ENCODE results near the gene SBK2. TPM values are rescaled to one million over a fixed set of nuclear protein-coding genes. Genes with fewer than 3 reads are reported as not detected.
"Not testable (repeated sequence)": the region's sequence is repeated elsewhere in the genome, so short reads cannot be mapped to it uniquely, and the experiment has no call there.

SBK2 gene
- total and polyA plus RNA-seq, 2 experiments from 2014 or later = 5.3 to 6.8 TPM

DNA sequence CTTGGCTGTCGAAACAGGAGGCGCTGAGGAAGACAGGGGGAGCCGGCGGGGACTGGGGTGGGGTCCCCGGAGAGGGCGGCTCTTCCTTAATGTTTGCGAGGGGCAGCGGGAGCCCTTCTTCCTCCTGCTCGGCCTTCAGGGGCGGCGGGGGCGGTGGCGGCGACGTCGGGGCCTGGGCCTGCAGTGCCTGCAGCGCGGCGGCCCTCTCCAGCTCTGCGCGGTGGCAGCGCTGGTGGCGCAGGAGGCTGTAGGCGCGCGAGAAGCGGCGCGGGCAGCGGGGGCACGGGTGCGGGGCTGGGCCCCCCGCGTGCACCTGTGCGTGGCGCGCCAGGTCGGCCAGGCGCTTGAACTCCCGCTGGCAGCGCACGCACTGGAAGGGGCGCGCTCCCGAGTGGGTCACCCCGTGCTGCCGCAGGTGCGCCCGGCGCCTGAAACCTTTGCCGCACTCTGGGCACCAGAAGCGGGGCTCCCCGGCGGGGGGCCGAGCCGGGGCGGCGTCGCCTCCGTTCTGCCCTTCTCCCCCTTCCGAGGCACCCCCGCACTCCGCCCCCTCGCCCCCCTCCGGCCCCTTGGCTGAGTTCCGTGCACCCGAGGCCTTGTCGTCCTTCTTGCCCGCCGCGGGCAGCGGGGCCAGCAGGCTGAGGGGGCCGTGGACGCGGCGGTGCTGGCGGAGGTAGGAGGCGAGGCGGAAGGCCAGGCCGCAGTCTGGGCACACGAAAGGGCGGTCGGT lies 41.3 kb upstream of the SBK2 start:
- TF ChIP-seq, protein P1, sequence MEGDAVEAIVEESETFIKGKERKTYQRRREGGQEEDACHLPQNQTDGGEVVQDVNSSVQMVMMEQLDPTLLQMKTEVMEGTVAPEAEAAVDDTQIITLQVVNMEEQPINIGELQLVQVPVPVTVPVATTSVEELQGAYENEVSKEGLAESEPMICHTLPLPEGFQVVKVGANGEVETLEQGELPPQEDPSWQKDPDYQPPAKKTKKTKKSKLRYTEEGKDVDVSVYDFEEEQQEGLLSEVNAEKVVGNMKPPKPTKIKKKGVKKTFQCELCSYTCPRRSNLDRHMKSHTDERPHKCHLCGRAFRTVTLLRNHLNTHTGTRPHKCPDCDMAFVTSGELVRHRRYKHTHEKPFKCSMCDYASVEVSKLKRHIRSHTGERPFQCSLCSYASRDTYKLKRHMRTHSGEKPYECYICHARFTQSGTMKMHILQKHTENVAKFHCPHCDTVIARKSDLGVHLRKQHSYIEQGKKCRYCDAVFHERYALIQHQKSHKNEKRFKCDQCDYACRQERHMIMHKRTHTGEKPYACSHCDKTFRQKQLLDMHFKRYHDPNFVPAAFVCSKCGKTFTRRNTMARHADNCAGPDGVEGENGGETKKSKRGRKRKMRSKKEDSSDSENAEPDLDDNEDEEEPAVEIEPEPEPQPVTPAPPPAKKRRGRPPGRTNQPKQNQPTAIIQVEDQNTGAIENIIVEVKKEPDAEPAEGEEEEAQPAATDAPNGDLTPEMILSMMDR (IDR thresholded peaks at IDR 0.05; ENCODE audit: low read depth, low read length) = no peak
- Histone ChIP-seq H3K36me3 (peaks cover 8% of the 10 kb centered on the region), H3K27me3 (no peaks in the 10 kb centered on the region), H3K9me3 (ENCODE audit: low read depth) (no peaks in the 10 kb centered on the region), H3K4me3 (no peak overlapping the region), H3K4me1 (ENCODE audit: low read depth) (no peaks in the 10 kb centered on the region), H3K27ac (no peak overlapping the region)
- DNase-seq (ENCODE audit: low read depth in 1 of 2, low spot score in 1 of 2) = no peak

DNA sequence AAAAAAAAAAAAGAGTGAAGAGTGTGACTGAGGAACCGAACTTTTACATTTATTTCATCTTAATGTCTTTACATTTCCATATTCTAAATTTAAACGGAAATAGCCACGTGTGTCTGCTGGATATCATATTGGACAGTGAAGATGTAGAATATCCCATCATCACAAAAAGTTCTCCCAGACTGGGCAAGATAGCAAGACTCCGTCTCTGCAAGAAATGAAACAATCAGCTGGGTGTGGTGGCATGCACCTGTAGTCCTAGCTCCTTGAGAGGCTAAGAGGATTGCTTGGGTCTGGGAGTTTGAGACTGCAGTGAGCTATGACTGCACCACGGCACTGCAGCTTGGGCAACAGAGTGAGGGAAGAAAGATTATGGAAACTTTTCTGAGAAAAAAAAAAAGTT lies 39.8 kb upstream of the SBK2 start:
- Histone ChIP-seq H3K27me3 (no peaks in the 10 kb centered on the region), H3K4me1 (ENCODE audit: low read depth) (no peaks in the 10 kb centered on the region), H3K4me3 (no peak overlapping the region), H3K9me3 (ENCODE audit: low read depth) (no peaks in the 10 kb centered on the region), H3K27ac (no peak overlapping the region), H3K36me3 (peaks cover 8% of the 10 kb centered on the region)
- DNase-seq (ENCODE audit: low read depth in 1 of 2, low spot score in 1 of 2) = no peak
- TF ChIP-seq, protein P1 (IDR thresholded peaks at IDR 0.05; ENCODE audit: low read depth, low read length) = no peak

DNA sequence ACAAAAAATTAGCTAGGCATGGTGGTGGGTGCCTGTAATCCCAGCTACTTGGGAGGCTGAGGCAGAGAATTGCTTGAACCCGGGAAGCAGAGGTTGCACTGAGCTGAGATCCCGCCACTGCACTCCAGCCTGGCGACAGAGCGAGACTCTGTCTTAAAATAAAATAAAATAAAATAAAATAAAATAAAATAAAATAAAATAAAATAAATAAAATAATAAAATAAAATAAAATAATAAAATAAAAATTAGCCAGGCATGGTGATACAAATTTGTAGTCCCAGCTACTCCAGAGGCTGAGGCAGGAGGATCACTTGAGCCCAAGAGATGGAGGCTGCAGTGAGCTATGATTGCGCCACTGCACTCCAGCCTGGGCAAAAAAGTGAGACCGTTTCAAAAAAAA lies 37.0 kb upstream of the SBK2 start:
- not testable (repeated sequence) for H3K36me3 ChIP-seq; H3K4me3 ChIP-seq; DNase-seq (ENCODE audit: low read depth in 1 of 2, low spot score in 1 of 2); H3K27me3 ChIP-seq; H3K9me3 ChIP-seq (ENCODE audit: low read depth); H3K27ac ChIP-seq; H3K4me1 ChIP-seq (ENCODE audit: low read depth)

DNA sequence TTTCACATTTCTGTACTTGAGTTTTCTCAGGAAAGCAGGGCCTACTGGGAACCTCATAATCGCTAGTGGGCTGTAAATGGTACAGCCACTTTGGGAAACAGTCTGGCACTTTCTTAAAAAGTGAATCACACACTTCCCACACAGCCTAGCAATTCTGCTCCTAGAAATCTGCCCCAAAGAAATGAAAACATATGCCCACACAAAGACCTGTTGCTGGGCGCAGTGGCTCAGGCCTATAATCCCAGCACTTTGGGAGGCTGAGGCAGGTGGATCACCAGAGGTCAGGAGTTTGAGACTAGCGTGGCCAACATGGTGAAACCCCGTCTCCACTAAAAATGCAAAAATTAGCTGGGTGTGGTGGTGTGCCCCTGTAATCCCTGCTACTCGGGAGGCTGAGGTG lies 32.5 kb upstream of the SBK2 start:
- not testable (repeated sequence) for H3K36me3 ChIP-seq; H3K4me1 ChIP-seq (ENCODE audit: low read depth); H3K27ac ChIP-seq; H3K4me3 ChIP-seq; DNase-seq (ENCODE audit: low read depth in 1 of 2, low spot score in 1 of 2); H3K9me3 ChIP-seq (ENCODE audit: low read depth); H3K27me3 ChIP-seq

DNA sequence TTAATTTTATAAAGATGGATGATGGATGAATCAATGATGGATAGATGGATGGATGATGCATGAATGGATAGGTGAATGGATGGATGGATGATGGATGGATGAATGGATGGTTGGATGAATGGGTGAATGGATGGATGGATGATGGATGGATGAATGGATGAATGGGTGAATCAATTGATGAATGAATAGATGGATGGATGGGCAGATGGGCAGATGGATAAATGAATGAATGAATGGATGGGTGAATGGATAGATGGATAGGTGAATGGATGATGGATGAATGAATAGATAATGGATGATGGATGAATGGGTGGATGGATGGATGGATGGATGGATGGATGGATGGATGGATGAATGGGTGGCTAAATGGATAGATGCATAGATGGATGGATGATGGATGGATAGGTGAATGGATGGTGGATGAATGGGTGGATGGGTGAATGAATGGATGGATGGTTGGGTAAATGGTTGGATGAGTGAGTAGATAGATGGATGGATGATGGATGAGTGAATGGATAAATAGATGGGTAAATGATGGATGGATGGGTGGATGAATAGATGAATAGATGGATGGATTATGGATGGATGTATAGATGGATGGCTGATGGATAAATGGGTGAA lies 30.9 kb upstream of the SBK2 start:
- H3K9me3 ChIP-seq (ENCODE audit: low read depth) = no peaks in the 10 kb centered on the region
- H3K27ac ChIP-seq = no peak overlapping the region
- H3K36me3 ChIP-seq = no peaks in the 10 kb centered on the region
- TF ChIP-seq, protein P1 (IDR thresholded peaks at IDR 0.05; ENCODE audit: low read depth, low read length) = no peak
- H3K4me3 ChIP-seq = no peak overlapping the region
- DNase-seq (ENCODE audit: low read depth in 1 of 2, low spot score in 1 of 2) = no peak
- no peaks in the 10 kb centered on the region for H3K27me3 ChIP-seq
- H3K4me1 ChIP-seq (ENCODE audit: low read depth) = peaks cover 6% of the 10 kb centered on the region

DNA sequence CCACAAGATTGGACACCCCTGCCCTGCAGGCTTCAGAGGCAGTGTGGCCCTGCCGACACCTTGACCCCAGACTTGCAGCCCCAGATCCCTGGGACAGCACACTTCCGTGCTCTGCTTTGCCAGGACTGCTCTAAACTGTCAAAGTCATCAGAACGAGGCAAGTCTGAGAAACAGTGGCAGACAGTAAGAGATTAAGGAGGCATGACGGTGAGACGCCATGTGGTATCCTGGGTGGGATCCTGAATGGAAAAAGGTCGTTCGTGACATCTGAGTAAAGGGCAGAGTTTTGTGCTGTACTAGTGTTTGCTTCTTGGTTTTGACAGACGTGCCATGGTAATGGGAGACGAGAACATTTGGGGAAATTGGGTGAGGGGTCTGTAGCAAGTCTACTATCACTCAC lies 29.9 kb upstream of the SBK2 start:
- TF ChIP-seq, protein P1 (IDR thresholded peaks at IDR 0.05; ENCODE audit: low read depth, low read length) = no peak
- Histone ChIP-seq H3K4me3 (no peak overlapping the region), H3K27ac (peak overlapping the region; percentile 60), H3K9me3 (ENCODE audit: low read depth) (no peaks in the 10 kb centered on the region), H3K27me3 (no peaks in the 10 kb centered on the region), H3K36me3 (no peaks in the 10 kb centered on the region), H3K4me1 (ENCODE audit: low read depth) (peaks cover 6% of the 10 kb centered on the region)
- no peak for DNase-seq (ENCODE audit: low read depth in 1 of 2, low spot score in 1 of 2)

Data from cardiac muscle cell (in vitro differentiated cells and primary cell).